Stimulated activated CD4-positive, alpha-beta T cell treated with anti-CD3 and anti-CD28 coated beads, Interleukin-1b, Interleukin-23, amount 100 ng/mL, for 24 hours (primary cell): ENCODE measurements around the gene VILL.

ENCODE experiments used
- DNase-seq, 4 experiments: peaks; one replicate each; pipeline ENCODE4 v3.0.0-alpha.2; 2020; ENCODE audit warnings: low read depth in 4 of 4, low spot score in 1 of 4

VILL gene

DNA sequence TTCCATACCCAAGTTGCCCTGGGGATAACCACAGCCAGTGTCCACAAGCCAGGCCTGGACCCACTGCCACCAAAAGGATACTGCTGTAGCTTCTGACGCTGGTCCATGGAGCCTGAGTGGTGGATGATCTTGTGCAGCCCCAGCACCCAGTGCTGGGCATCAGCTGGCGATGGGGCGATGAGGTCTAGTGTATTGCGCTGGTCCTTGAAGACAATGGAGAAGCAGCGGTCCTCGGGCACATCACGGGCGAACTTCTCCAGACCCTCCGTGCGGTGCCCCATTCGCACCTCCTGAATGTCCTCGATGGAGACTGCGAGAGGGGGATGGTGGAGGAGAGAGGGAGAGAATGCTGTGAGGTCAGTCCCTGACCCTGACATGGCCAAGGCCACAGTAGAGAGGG is 25.8 kb downstream of the VILL start:
- no peak for DNase-seq

- DNase-seq, result no peak
Measured at GRCh38 chr3:38016847-38017444, 26.4 kb downstream of the VILL start.

DNA sequence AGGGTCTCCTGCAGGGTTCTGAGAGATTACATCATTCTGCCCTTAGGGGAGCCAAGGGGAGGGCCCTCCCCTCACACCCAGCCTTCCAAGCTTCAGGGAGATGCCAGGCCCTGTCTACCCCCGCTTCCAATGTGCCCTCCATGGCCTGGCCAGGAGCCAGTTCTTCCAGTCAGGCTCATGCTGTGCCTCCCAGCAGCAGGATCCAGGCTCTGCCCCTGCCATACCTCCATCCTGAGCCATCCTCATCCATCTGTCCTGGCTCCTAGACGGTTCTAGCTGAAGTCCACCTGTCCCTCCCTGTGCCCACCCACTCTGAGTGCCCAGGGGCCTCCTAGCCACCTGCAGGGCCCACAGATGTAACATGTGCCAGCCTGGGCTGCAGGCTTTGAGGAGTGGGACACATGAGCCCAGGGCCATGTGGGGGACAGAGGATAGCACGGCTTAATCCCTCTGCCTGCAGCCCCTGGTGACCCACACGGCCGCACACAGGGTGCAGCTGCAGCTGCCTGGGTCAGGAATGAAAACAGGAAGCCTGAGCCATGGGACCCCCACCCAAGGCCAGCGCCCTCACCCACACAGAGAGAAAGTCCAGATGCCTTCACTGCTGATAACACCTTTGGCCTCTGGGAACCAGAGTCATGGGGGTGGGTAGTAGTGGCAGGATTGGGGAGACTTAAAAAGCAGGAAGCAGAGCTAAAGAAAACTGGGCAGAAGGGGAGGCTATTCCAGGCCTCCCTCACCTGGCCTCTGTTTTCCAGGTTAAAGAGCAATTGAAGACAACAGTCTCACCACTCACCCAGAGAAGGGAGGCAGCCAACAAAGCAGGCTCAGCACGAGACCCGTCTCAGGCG is 27.1 kb downstream of the VILL start:
- DNase-seq, result no peak

GRCh38 chr3:38018296-38019266 is 28.0 kb downstream of the VILL start:
- no peak for DNase-seq

GRCh38 chr3:38019658-38020341 is 29.2 kb downstream of the VILL start:
- DNase-seq, result no peak

DNA sequence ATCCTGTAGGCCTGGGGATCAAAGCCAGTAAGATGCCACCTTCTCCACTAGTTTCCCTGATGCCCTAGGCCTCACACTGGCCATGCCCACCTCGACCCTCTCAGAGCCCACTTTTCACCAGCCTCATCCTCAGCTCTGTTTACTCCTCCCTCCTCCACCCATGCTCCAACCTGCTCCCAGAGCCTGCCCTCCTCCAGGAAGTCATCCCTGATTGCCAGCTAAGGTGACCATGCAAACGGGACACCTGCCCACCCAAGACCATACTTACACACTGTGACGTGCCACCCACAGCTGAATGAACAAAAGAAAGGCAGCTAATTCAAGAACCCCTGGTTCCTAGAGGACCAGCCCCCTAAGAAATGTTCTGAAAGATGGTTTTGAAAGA is 29.7 kb downstream of the VILL start:
- no peak for DNase-seq

GRCh38 chr3:38021196-38021595 is 30.6 kb downstream of the VILL start:
- DNase-seq, result no peak

GRCh38 chr3:38022301-38022700 is 31.7 kb downstream of the VILL start:
- DNase-seq, result no peak

DNA sequence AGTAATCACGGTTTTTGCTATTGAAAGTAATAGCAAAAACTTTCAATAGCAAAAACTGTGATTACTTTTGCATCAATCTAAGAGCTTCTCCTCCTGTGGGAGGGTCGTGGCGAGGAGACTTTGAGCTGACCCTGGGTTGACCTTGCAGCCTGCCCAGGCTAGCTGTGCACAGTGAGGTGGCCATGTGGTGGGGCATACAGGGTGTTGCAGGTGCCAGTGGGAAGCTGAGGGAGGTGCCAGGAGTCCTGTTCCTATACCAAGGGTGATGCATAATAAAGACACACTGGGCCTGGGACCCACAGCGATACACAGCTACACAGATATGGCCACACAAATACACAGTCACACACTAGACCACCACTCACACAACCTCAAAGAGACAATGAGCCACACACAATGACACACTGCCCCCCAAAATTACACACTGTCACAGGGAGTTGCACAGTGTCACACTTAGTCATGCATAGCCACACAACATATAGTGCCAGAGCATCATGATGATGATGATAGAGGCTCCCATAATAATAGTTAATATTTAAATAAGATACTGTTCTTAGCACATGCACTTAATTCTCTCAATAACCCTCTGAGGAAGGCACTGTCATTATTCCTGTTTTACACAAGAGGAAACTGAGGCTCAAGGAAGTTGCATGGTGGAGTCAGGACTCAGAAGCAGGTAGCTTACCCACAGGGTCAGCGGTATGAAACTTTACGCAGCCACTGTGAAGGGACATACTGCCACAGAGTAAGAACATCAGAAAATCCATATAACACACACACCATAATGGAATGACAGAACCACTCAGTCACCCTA is 32.5 kb downstream of the VILL start:
- no peak for DNase-seq

DNA sequence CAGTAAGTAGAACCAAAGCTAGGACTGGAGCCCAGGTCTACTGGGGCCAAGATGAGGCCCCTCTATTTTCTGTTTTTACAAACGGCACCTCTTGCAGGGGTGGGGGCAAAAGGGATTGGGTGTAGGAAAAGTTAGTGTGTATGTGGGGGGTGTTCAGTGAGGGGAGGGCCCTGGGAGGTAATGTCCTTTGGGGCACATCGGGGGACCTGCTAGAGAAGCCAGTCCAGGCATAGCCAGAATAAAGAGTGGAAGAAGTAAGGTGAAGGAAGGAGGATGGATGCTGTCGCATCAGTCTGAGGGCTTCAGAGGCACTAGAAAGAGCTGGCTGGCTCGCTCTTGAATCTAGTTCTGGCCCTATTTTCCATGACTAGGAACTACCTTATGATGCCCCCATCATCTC is 36.3 kb downstream of the VILL start:
- no peak for DNase-seq

DNA sequence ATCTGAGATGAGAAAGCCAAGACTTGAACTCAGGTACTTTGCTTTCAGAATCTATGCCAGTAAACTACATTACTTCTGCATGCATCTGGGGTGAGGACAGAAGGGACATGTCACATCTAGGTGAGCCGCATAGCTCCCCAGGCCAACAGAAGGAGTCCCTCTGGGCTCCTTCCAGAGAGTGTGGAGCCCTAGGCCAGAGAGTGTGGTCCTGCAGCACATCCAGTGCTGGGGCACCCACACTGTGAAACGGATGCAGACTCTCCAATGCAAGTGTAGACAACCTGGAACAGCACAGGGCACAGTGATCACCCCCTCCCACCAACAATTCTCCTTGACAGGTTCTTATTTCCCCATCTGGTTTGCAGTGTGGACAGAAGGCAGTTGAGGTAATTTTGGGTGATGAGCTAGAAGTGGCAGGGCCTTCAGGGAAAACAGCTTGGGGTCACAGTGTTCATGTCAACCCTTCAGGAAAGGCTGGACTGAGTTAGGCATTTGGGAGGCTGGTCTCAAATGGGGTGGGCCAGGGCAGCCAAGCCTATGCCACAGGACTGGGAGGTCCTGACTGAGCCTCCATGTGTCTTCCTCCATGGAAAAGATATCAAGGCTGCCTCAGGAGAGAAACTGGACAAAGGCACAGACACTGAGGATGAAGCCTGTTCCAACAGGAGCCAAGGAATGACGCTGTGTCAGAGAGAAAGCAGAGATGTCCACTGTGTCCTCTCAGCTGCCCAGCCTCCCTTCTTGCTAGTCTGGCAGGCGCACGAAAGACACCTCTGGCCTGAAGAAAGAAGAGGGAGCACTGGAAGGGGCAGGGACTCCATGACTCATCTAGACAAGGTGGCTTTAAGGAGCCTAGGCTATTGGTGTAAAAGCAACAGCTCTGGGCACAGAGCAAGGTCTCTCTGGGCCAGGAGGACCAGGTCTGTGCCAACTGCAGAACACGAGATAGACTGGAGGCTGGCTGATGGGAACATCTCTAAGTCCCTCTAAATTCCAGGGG is 37.2 kb downstream of the VILL start:
- no peak for DNase-seq

DNA sequence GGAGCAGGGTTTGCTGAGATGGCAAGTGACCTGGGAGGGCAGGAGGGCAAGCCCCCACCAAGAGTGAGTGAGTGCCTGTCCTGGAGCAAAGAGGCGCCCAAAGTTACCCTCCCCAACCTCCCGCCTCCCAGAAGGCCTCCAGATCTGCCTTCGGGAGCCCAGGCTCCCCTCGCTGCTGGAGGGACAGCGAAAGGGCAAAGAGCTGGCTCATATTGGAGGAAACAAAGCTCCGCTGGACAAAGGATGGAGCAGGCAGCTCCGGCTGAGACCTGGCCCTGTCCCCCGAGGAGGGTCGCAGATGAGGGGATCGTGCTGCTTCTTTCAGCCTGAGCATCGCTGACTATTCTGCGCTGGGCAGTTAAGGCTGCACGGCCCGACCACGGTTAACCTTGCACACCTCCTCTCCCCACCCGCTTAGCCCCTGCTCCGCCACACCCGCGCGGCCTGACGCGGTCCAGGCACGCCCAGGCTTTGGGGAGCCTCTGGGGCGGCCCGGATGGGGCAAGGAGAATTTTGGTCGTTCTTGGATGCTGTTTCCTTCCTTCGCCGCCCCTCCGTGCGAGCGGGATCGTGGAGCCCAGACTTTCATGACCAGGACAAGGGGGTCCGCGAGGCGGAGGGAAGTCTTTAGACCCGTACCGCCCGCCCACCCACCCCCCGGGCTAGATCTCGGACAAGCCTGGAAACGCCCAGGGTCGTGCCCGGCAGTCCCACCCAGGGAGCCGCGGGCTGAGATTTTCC is 38.2 kb downstream of the VILL start:
- no peak for DNase-seq

GRCh38 chr3:38029400-38030125 is 39.0 kb downstream of the VILL start, which contains the start of gene PLCD1:
Gene PLCD1 (minus strand): TSS chr3:38029642. CDS start chr3:38029539, 103 bp downstream.
- DNase-seq, result no peak

DNA sequence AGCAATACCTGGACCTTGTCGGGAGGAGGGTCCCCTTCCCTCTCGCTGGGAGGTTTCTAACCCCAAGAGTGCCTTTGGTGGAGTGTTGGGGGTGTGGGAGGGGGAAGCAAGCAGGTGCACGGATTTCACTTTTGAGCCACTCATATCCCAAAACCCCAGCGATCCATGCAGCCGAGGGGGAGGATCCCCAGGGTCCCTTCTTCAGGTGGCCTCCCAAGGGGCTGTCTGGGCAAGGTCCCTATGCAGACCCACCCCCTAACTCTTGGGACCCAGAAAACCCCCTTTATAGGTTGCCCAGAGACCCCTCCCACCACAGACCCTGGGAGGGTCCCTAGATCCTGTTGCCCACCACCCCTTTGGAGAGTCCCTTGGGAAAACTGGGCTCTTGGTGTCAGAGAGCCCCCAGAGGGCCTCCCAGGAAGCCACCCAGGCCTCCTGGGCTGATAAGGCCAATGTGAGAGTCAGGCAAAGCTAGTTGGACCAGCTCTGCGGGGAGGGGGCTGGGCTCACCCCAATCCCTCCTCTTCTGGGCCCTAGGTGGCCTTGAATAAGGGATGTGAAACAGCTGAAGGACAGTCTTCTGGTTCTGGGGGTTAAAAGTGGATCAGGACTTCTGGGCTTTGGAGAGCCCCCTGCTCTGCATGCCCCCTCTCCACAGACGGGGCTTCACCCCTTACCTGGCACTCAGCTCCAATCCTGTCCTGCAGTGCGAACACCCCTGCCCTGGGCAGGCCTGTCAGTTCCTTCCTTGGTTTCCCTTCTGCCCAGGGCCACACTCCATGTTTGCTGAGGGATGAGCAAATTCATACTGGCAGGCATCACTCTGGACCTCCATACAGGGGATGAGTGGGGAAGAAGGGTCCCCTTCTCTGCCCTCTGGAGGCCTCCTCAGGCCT is 39.8 kb downstream of the VILL start:
- DNase-seq, result no peak

DNA sequence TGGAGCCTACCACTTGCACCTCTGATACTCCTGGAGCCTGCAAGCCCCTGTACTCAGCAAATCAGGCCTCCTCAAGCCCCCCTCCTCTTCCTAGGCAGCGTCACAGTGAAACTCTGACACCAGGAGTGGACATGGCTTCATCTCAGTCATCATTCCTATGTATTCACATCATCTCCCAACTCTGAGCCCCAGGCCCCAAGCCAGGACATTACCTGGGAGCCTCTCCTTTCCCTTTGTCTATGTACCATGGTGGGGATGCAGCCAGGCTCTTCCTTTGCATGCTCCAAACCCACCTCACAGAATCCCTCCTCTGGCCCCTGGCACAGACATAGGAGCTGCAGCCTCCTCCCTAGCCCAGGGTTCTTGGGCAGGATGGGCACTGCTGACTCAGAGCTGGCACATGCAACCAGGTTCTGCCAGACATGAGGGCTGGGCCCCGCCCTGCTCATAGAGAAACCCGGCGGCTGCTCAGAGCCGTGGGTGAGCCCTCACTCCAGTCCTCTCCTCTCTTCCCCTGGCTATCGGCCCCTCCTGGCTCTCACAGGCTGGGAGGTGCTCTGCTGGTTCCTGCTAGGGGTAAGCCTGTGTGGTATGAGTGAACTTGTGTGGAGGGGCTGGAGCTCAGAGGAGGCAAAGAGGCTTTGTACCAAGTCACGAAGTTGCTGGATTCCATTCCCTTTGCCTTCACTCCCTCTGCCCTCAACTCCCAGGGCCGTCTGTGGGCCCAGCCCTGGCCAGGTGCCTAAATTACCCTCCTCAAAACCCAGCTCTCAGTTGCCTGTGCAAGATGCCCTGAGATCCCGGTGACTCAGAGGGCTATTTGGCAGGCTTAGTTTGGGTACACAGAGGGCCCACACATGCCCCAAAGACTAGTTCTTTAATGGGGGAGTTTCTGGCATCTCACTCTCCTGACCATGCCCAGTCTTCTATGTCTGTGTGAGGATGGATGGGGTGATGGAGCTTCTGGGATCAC is 40.7 kb downstream of the VILL start:
- no peak for DNase-seq
